ENCODE data around the gene ANO2.

DNA sequence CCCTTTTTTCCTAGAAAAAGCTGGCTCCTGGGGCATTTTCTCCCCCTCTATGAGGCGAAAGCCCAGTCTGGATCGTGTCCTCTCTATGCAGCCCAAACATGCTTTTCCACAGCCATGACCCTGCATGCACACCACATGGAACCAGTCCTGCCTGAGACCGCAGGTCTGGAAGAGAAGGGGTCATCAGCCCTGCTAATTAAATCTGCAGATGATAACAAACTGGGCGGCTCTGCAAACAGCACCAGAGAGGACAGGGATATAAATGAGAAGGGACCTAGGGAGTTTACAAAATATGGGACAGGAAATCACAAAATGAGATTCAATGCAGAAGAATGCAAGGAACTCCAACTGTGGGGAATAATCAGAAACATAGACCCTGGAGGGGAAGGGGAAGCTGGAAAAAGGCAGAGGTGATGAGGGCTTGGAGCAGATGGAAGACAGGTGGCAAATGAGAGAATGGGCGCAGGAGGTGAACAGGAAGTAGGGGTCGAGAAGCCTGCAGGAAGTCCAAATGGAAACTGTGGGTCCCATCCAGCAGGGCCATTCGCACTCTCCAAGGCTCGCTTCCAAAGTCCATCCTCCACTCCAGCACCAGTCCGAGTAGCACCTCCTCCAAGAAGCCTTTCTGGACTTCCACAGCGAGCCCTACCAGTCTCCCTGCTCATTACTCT lies 76.3 kb downstream of the ANO2 start:
- TF ChIP-seq GATA2 (IDR thresholded peaks at IDR 0.05; ENCODE audit: low read depth, low read length): no peak
- TF ChIP-seq GATA3 (IDR thresholded peaks at IDR 0.05; ENCODE audit: low read depth, low read length): no peak
